22Rv1 (cell line): ENCODE results near the gene FAM50A.

Source experiments
- ZFX ChIP-seq: fragments of 450-650 bp; IDR thresholded peaks from 2 replicates; pipeline ENCODE4 v1.6.1; 2017; ENCODE audit warnings: antibody characterized with exemption, borderline replicate concordance
- TF ChIP-seq, protein P1 (sequence below): fragments of 450-650 bp; IDR thresholded peaks from 2 replicates; pipeline ENCODE4 v1.5.1; 2017; ENCODE audit warnings: mild to moderate bottlenecking

DNA sequence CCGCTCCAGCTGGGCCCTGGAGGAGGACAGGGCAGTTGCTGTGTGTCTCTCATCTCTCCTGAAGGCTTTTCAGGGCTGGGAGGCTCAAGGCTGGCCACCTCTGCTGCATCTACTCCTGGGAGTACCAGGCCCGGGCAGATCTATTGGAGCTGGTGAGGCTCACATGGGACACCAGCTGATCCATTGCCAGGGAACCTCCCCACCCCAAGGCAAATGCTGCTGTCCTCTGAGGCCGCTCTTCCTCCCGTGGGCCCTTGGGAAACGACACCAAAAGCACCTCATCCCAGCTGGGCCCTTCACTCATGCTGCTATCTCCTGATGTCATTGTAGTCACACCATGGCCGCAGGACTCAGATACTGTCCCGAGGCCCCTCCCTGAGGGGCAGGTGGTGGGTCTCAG is 38.8 kb downstream of the FAM50A start:
- TF ChIP-seq, protein P1, sequence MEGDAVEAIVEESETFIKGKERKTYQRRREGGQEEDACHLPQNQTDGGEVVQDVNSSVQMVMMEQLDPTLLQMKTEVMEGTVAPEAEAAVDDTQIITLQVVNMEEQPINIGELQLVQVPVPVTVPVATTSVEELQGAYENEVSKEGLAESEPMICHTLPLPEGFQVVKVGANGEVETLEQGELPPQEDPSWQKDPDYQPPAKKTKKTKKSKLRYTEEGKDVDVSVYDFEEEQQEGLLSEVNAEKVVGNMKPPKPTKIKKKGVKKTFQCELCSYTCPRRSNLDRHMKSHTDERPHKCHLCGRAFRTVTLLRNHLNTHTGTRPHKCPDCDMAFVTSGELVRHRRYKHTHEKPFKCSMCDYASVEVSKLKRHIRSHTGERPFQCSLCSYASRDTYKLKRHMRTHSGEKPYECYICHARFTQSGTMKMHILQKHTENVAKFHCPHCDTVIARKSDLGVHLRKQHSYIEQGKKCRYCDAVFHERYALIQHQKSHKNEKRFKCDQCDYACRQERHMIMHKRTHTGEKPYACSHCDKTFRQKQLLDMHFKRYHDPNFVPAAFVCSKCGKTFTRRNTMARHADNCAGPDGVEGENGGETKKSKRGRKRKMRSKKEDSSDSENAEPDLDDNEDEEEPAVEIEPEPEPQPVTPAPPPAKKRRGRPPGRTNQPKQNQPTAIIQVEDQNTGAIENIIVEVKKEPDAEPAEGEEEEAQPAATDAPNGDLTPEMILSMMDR, result no peak
- no peak for TF ChIP-seq ZFX
